Measurements from ENCODE around the gene DHDH. TPM values are rescaled to one million over a fixed set of nuclear protein-coding genes. Genes with fewer than 3 reads are reported as not detected.
A peak's percentile ranks its signal among the peaks of the same experiment; 100 is the strongest.

DHDH gene
- total and polyA plus RNA-seq, 2 of the 13 experiments (the other 11 are each of a cell fraction or from before 2014, with no cell fraction given): 0.13 to 0.91 TPM

DNA sequence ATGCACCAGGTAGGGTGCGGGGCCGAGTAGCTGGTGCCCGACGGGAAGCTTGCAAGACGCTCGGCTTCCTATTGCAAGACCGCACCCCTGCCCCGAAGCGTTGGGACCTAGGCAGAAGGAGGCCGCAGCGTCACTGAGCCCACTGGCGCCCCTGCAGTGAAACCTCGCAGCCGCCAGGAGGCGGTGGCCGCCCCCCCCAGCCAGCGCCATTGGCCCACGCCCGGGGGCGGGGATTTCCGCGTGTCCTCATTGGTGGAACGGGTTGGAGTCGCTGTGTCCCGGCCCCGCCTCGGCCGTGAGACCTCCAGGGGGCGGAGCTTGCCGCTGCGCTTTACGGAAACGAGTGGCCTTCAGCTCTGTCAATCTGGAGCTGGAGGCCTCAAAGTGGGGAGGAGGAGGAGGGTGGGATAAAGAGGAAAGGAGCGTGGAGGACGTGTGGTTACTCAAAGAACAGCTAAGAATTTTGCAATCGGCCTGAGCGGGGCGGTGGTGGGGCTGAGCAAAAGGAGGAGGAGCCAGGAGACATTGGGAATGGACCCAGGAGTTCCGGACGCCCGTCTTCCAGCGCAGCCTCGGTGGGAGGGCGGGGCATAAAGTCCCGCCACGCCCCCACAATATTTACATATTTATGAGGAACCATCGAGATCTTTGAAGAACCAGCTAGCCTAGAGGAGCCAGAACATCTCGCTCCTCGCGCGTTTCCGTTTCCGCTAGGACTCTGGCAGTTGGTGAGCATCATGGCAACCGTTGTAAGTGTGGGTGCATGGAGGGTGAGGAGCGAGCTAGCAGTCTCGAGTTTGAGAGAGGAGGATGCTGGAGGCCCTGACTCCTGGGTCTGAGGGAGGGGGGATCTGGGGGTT lies 59.9 kb downstream of the DHDH start, which contains the start of the genes GYS1 and RUVBL2 (continued):
- TF ChIP-seq, protein P1, sequence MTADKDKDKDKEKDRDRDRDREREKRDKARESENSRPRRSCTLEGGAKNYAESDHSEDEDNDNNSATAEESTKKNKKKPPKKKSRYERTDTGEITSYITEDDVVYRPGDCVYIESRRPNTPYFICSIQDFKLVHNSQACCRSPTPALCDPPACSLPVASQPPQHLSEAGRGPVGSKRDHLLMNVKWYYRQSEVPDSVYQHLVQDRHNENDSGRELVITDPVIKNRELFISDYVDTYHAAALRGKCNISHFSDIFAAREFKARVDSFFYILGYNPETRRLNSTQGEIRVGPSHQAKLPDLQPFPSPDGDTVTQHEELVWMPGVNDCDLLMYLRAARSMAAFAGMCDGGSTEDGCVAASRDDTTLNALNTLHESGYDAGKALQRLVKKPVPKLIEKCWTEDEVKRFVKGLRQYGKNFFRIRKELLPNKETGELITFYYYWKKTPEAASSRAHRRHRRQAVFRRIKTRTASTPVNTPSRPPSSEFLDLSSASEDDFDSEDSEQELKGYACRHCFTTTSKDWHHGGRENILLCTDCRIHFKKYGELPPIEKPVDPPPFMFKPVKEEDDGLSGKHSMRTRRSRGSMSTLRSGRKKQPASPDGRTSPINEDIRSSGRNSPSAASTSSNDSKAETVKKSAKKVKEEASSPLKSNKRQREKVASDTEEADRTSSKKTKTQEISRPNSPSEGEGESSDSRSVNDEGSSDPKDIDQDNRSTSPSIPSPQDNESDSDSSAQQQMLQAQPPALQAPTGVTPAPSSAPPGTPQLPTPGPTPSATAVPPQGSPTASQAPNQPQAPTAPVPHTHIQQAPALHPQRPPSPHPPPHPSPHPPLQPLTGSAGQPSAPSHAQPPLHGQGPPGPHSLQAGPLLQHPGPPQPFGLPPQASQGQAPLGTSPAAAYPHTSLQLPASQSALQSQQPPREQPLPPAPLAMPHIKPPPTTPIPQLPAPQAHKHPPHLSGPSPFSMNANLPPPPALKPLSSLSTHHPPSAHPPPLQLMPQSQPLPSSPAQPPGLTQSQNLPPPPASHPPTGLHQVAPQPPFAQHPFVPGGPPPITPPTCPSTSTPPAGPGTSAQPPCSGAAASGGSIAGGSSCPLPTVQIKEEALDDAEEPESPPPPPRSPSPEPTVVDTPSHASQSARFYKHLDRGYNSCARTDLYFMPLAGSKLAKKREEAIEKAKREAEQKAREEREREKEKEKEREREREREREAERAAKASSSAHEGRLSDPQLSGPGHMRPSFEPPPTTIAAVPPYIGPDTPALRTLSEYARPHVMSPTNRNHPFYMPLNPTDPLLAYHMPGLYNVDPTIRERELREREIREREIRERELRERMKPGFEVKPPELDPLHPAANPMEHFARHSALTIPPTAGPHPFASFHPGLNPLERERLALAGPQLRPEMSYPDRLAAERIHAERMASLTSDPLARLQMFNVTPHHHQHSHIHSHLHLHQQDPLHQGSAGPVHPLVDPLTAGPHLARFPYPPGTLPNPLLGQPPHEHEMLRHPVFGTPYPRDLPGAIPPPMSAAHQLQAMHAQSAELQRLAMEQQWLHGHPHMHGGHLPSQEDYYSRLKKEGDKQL (CRISPR knock-in tag; IDR thresholded peaks at IDR 0.05; ENCODE audit: low read depth): no peak
- TF ChIP-seq HNF4G (IDR thresholded peaks at IDR 0.05; ENCODE audit: borderline replicate concordance, low read depth, low read length) (no peak), HNF4G (CRISPR knock-in tag; IDR thresholded peaks at IDR 0.05; ENCODE audit: borderline replicate concordance, low read depth) (no peak), ZSCAN9 (CRISPR knock-in tag; IDR thresholded peaks at IDR 0.05; ENCODE audit: borderline replicate concordance) (peak; percentile 51), ATF7 (IDR thresholded peaks at IDR 0.05) (no peak), ATF7 (CRISPR knock-in tag; IDR thresholded peaks at IDR 0.05) (no peak), NFYC (CRISPR knock-in tag; IDR thresholded peaks at IDR 0.05) (peak; percentile 97)
